A549 treated with CpdA at 1 μM for 4 hours (cell line): Measurements from ENCODE around the gene CCL5. TPM values are rescaled to one million over a fixed set of nuclear protein-coding genes. Genes with fewer than 3 reads are reported as not detected.

ENCODE experiments used
- total RNA-seq: library from RNA; stranded (reverse); fragments of 200-300 nt; extraction: Qiagen RNA extraction; gene quantifications from 5 replicates; pipeline ENCODE4 v1.2.3, GENCODE V29; 2022; ENCODE audit warnings: low read depth

Gene CCL5
- 1.1 to 2.1 TPM (median 1.7 TPM) in 5 replicates for total RNA-seq

DNA sequence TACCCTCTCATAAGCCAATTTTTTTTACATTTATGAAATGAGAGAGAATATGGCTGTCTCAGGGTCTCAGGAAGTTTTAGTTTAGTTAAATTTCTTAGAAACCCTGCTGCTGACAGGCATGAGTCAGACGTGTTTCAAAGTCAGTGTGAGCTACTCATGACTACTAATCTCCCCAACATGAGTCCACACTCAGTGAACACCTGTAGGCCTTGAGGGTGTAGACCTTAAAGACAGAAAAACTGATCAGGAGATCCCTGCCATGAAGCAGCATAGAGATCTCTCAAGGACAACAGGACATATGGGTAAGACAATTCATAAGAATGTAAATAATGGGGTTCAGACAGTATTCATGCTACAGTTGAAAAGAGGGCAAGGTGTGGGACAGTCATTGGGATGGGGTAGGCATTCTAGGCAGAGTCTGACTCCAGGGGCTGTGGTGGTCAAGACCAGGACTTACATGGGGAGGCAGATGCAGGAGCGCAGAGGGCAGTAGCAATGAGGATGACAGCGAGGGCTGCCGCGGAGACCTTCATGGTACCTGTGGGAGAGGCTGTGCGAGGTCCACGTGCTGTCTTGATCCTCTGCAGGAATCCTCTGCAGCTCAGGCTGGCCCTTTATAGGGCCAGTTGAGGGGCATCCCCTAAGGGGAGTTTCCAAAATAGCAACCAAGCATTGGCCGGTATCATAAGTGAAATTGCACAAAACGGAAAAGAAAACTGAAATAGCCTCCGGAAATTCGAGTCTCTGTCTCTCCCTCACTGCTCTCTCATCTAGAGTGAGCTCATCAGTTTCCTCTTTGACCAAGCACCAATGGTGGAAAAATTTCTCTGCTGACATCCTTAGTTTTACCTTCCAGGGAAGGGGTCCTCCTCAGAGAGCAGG is at the start of gene CCL5:
CCL5 (minus strand) TSS at position 588 of the 882 bp plus-strand sequence.

DNA sequence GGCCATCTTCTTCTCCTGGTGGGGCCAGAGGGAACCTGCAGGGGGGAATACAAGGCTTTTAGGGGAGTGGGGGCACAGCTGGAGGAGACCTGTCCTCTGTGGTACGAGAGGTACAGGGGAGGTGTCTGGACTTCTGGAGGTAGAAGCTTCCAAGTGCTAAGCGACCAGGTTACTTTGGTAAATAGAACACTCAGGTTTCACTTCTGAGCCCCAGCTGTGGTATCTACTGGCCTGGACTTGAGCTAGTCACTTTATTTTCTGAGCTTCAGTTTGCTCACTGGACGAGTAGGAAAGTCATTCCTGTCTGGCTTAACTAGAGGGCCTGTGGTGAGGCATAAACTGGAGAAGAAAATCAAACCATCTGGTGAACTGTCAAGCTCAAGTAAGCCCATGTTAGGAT is 11.4 kb downstream of the CCL5 start, which contains the start of gene HEATR9:
HEATR9 (minus strand) TSS at position 155 of the 400 bp plus-strand sequence; CDS start at position 6, 149 bp downstream.

Other genes with a start within 250 kb of the CCL5 start
- 0.05 to 0.15 TPM (median 0.10 TPM) in 5 replicates for gene RASL10B, start 148.7 kb downstream of the CCL5 start, total RNA-seq
- gene GAS2L2, start 127.1 kb downstream of the CCL5 start, total RNA-seq = 0.09 to 0.21 TPM (median 0.12 TPM) in 4 of 5 replicates, not detected in the other
- gene C17orf50, start 119.5 kb downstream of the CCL5 start, total RNA-seq = 0.23 to 0.42 TPM (median 0.30 TPM) in 5 replicates
- 3.6 to 7.7 TPM (median 6.0 TPM) in 5 replicates for gene MMP28, start 84.7 kb downstream of the CCL5 start, total RNA-seq
- 209 to 237 TPM (median 216 TPM) in 5 replicates for gene TAF15, start 70.9 kb downstream of the CCL5 start, total RNA-seq
- gene HEATR9, start 11.5 kb downstream of the CCL5 start, total RNA-seq = not detected in 5 replicates
- gene RDM1, start 50.4 kb upstream of the CCL5 start, total RNA-seq = 2.6 to 3.4 TPM (median 2.8 TPM) in 5 replicates
- gene LYZL6, start 63.4 kb upstream of the CCL5 start, total RNA-seq = not detected in 5 replicates
- not detected in 5 replicates for gene CCL16, start 101.1 kb upstream of the CCL5 start, total RNA-seq
- gene CCL14, start 106.4 kb upstream of the CCL5 start, total RNA-seq = not detected in 5 replicates
- not detected in 5 replicates for gene CCL15, start 121.2 kb upstream of the CCL5 start, total RNA-seq
- gene CCL23, start 137.6 kb upstream of the CCL5 start, total RNA-seq = not detected in 5 replicates
- not detected in 5 replicates for gene CCL18, start 183.9 kb upstream of the CCL5 start, total RNA-seq
- gene CCL3, start 209.8 kb upstream of the CCL5 start, total RNA-seq = not detected in 5 replicates
- not detected in 5 replicates for gene CCL4, start 223.5 kb upstream of the CCL5 start, total RNA-seq